IPS-18a (cell line): ENCODE measurements around the gene AJM1.
"Not testable (repeated sequence)": the region's sequence is repeated elsewhere in the genome, so short reads cannot be mapped to it uniquely, and the experiment has no call there.

Experiments
- H3K27ac ChIP-seq: one replicate; pipeline ENCODE4 v1.5.1; 2013; ENCODE audit warnings: low read length
- H3K27me3 ChIP-seq: one replicate; pipeline ENCODE4 v1.6.1; 2013; ENCODE audit warnings: mild to moderate bottlenecking, low read length; ENCODE audit not compliant: control insufficient read depth, insufficient read depth
- H3K36me3 ChIP-seq: one replicate; pipeline ENCODE4 v1.6.1; 2013; ENCODE audit warnings: low read depth, low read length; ENCODE audit not compliant: control insufficient read depth
- H3K4me1 ChIP-seq: one replicate; pipeline ENCODE4 v1.6.1; 2013; ENCODE audit warnings: low read depth, low read length; ENCODE audit not compliant: control insufficient read depth
- H3K4me3 ChIP-seq: one replicate; pipeline ENCODE4 v1.5.1; 2013; ENCODE audit warnings: low read length
- H3K9ac ChIP-seq: one replicate; pipeline ENCODE4 v1.6.1; 2013; ENCODE audit warnings: mild to moderate bottlenecking, low read length, moderate library complexity
- H3K9me3 ChIP-seq: one replicate; pipeline ENCODE4 v1.6.1; 2013; ENCODE audit warnings: low read depth, low read length; ENCODE audit not compliant: control insufficient read depth

Gene AJM1

GRCh38 chr9:136828474-136829140 is 13.7 kb upstream of the AJM1 start:
- no peak overlapping the region for H3K4me3 ChIP-seq
- H3K36me3 ChIP-seq: peaks cover 56% of the 10 kb centered on the region
- H3K27me3 ChIP-seq: no peaks in the 10 kb centered on the region
- H3K9me3 ChIP-seq: no peaks in the 10 kb centered on the region
- H3K9ac ChIP-seq: no peak overlapping the region
- H3K27ac ChIP-seq: no peak overlapping the region
- no peaks in the 10 kb centered on the region for H3K4me1 ChIP-seq

GRCh38 chr9:136829412-136829811 is 12.9 kb upstream of the AJM1 start:
- no peak overlapping the region for H3K9ac ChIP-seq
- H3K27me3 ChIP-seq: no peaks in the 10 kb centered on the region
- H3K9me3 ChIP-seq: no peaks in the 10 kb centered on the region
- no peak overlapping the region for H3K27ac ChIP-seq
- H3K36me3 ChIP-seq: peaks cover 53% of the 10 kb centered on the region
- no peak overlapping the region for H3K4me3 ChIP-seq
- H3K4me1 ChIP-seq: no peaks in the 10 kb centered on the region

DNA sequence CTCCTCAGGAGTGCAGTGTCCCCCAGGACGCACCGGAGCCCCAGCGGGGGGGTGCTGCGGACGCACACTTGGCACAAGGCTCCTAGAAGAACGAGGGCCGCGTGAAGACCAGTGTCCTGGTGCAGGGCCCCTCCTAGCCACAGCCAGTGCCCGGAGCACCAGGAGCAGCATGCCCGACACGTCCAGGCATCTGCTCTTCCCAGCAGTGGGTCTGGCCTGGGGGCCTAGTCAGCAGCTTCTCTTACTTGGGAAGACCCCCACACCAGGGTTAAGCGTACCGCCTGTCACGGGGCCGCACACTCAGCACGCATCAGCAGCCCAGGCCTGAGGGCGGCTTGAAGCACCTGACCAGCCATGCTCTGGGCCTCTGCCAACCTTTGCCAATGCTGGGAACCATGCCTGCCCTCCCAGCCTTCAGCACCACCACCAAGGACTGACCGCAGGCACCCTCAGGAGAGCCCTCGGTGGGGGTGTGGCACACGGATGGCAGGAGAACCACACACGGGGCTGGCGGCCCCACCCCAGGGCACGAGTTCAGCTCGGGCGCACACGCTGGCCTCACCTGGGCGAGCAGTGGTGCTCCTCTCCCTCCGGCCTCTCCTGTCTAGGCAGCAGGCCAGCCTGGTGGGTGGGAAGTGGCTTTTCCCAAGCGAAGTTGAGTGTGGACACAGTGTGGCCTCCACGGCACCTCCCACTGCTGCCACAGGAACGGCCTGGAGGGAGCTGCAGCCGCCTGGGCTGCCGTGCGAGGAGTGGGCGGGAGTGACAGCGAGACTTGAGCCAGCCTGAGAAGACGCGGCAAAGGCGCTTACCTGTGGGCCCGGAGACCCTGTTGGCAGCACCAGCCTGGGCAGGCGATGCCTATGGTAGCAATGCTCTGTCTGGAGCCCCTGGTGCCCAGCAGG is 12.0 kb upstream of the AJM1 start:
- Histone ChIP-seq H3K4me1 (no peaks in the 10 kb centered on the region), H3K27me3 (no peaks in the 10 kb centered on the region), H3K27ac (no peak overlapping the region), H3K9ac (no peak overlapping the region), H3K36me3 (peaks cover 53% of the 10 kb centered on the region), H3K4me3 (no peak overlapping the region), H3K9me3 (no peaks in the 10 kb centered on the region)

GRCh38 chr9:136831002-136831719 is 11.1 kb upstream of the AJM1 start:
- Histone ChIP-seq H3K27ac (no peak overlapping the region), H3K4me3 (no peak overlapping the region), H3K9ac (no peak overlapping the region), H3K36me3 (peaks cover 46% of the 10 kb centered on the region), H3K27me3 (no peaks in the 10 kb centered on the region), H3K4me1 (no peaks in the 10 kb centered on the region), H3K9me3 (no peaks in the 10 kb centered on the region)

GRCh38 chr9:136831720-136832104 is 10.6 kb upstream of the AJM1 start:
- no peak overlapping the region for H3K27ac ChIP-seq

GRCh38 chr9:136832581-136832980 is 9.7 kb upstream of the AJM1 start:
- no peak overlapping the region for H3K4me3 ChIP-seq
- no peaks in the 10 kb centered on the region for H3K9me3 ChIP-seq
- H3K4me1 ChIP-seq: no peaks in the 10 kb centered on the region
- H3K27ac ChIP-seq: no peak overlapping the region
- H3K9ac ChIP-seq: no peak overlapping the region
- H3K27me3 ChIP-seq: no peaks in the 10 kb centered on the region
- peaks cover 35% of the 10 kb centered on the region for H3K36me3 ChIP-seq

More at GRCh38 chr9:136831720-136832104, 10.6 kb upstream of the AJM1 start:
- no peaks in the 10 kb centered on the region for H3K9me3 ChIP-seq
- no peak overlapping the region for H3K9ac ChIP-seq
- no peaks in the 10 kb centered on the region for H3K4me1 ChIP-seq
- H3K4me3 ChIP-seq: no peak overlapping the region
- H3K36me3 ChIP-seq: peaks cover 42% of the 10 kb centered on the region
- H3K27me3 ChIP-seq: no peaks in the 10 kb centered on the region

DNA sequence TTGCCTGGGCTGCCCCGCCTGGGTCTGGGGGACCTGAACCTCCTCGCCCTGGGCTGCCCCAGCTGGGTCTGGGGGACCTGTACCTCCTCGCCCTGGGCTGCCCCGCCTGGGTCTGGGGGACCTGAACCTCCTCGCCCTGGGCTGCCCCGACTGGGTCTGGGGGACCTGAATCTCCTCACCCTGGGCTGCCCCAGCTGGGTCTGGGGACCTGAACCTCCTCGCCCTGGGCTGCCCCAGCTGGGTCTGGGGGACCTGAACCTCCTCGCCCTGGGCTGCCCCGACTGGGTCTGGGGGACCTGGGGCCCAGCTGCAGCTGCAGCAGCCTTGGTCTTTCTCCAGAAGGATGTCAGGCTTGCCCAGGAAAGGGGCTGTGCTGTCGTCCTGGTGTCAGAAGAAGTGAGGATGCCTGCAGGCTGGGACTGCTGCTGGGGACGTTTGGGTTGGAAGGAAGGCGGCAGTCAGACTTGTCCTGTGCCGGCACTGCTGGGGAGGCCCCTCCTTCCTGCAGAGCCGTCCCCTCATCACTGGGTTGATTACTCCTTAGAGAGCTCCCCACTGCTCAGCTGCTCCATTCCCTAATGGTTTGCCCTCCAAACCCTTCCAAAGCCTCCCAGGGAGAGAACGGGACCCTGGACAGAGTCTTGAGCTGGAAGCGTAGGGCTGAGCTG is 8.8 kb upstream of the AJM1 start:
- peaks cover 32% of the 10 kb centered on the region for H3K36me3 ChIP-seq

GRCh38 chr9:136835162-136835931 is 6.9 kb upstream of the AJM1 start:
- Histone ChIP-seq H3K27ac (no peak overlapping the region), H3K9ac (no peak overlapping the region), H3K9me3 (no peaks in the 10 kb centered on the region), H3K27me3 (no peaks in the 10 kb centered on the region), H3K4me1 (peaks cover 4% of the 10 kb centered on the region), H3K4me3 (no peak overlapping the region), H3K36me3 (peaks cover 27% of the 10 kb centered on the region)

More for the DNA sequence above, 8.8 kb upstream of the AJM1 start:
- H3K9me3 ChIP-seq, H3K4me1 ChIP-seq, H3K4me3 ChIP-seq, H3K27me3 ChIP-seq, H3K9ac ChIP-seq, H3K27ac ChIP-seq: not testable (repeated sequence)

GRCh38 chr9:136835932-136836904 is 6.1 kb upstream of the AJM1 start:
- H3K27me3 ChIP-seq: no peaks in the 10 kb centered on the region
- H3K36me3 ChIP-seq: peaks cover 19% of the 10 kb centered on the region
- H3K4me3 ChIP-seq: no peak overlapping the region
- H3K27ac ChIP-seq: no peak overlapping the region
- no peak overlapping the region for H3K9ac ChIP-seq
- H3K9me3 ChIP-seq: no peaks in the 10 kb centered on the region
- H3K4me1 ChIP-seq: peaks cover 12% of the 10 kb centered on the region
